Hematopoietic multipotent progenitor cell treated with erythropoietin and hydrocortisone succinate and interleukin-3 and kit ligand, for 6 days (in vitro differentiated cells): ENCODE data around the gene CIAO2A.
"Not testable (repeated sequence)": the region's sequence is repeated elsewhere in the genome, so short reads cannot be mapped to it uniquely, and the experiment has no call there.

Experiments
- DNase-seq: peaks from one replicate; pipeline ENCODE4 v3.0.0-alpha.2; 2015

Gene CIAO2A

GRCh38 chr15:64070965-64071851 lies 22.4 kb downstream of the CIAO2A start:
- DNase-seq: no peak

GRCh38 chr15:64070106-64070505 lies 23.5 kb downstream of the CIAO2A start:
- no peak for DNase-seq

- no peak for DNase-seq
Measured at GRCh38 chr15:64068133-64068532, 25.5 kb downstream of the CIAO2A start.

- peak; percentile 88 for DNase-seq
Measured at GRCh38 chr15:64067564-64068030, 26.0 kb downstream of the CIAO2A start.

- no peak for DNase-seq
Measured at GRCh38 chr15:64066451-64066850, 27.2 kb downstream of the CIAO2A start.

- DNase-seq: no peak
Measured at GRCh38 chr15:64060716-64061115, 32.9 kb downstream of the CIAO2A start.

GRCh38 chr15:64059104-64059503 lies 34.5 kb downstream of the CIAO2A start:
- peak; percentile 61 for DNase-seq

- DNase-seq: no peak
Measured at GRCh38 chr15:64058279-64058678, 35.4 kb downstream of the CIAO2A start.

- not testable (repeated sequence) for DNase-seq
Measured at GRCh38 chr15:64053674-64054073, 40.0 kb downstream of the CIAO2A start.

GRCh38 chr15:64052925-64053491 lies 40.6 kb downstream of the CIAO2A start:
- no peak for DNase-seq

GRCh38 chr15:64051407-64052259 lies 42.0 kb downstream of the CIAO2A start:
- no peak for DNase-seq

GRCh38 chr15:64051093-64051402 lies 42.6 kb downstream of the CIAO2A start:
- no peak for DNase-seq

GRCh38 chr15:64050281-64051092 lies 43.2 kb downstream of the CIAO2A start:
- no peak for DNase-seq

- DNase-seq: peak; percentile 48
Measured at GRCh38 chr15:64048781-64049460, 44.7 kb downstream of the CIAO2A start.

- peak; percentile 83 for DNase-seq
Measured at GRCh38 chr15:64046421-64047153, 47.1 kb downstream of the CIAO2A start, which contains the start of gene DAPK2. Gene DAPK2 (minus strand): TSS chr15:64046485. CDS start chr15:64040261, 6,224 bp downstream.

- no peak for DNase-seq
Measured at GRCh38 chr15:64045774-64046420, 47.7 kb downstream of the CIAO2A start.

- DNase-seq: no peak
Measured at GRCh38 chr15:64045101-64045435, 48.6 kb downstream of the CIAO2A start.

GRCh38 chr15:64044300-64045100 lies 49.1 kb downstream of the CIAO2A start:
- DNase-seq: peak; percentile 43

- DNase-seq: no peak
Measured at GRCh38 chr15:64038878-64039610, 54.6 kb downstream of the CIAO2A start.
